ENCODE results near the gene CNPY3. TPM values are rescaled to one million over a fixed set of nuclear protein-coding genes. Genes with fewer than 3 reads are reported as not detected.

Gene CNPY3
- total RNA-seq, 4 donors from 2014 or later: 33.2 to 60.0 (median 45.0) TPM

GRCh38 chr6:42935322-42935721, 6.0 kb downstream of the CNPY3 start:
- H3K4me1 ChIP-seq: peaks cover 3 to 7% of the 10 kb centered on the region in 2 donors
- no peak overlapping the region for H3K27ac ChIP-seq
- WGBS, 2 donors: 87 to 90% methylated on average over 7 of the region's 7 CpGs
- no peak for TF ChIP-seq POLR2A (IDR thresholded peaks at IDR 0.05)
- TF ChIP-seq, protein P1, sequence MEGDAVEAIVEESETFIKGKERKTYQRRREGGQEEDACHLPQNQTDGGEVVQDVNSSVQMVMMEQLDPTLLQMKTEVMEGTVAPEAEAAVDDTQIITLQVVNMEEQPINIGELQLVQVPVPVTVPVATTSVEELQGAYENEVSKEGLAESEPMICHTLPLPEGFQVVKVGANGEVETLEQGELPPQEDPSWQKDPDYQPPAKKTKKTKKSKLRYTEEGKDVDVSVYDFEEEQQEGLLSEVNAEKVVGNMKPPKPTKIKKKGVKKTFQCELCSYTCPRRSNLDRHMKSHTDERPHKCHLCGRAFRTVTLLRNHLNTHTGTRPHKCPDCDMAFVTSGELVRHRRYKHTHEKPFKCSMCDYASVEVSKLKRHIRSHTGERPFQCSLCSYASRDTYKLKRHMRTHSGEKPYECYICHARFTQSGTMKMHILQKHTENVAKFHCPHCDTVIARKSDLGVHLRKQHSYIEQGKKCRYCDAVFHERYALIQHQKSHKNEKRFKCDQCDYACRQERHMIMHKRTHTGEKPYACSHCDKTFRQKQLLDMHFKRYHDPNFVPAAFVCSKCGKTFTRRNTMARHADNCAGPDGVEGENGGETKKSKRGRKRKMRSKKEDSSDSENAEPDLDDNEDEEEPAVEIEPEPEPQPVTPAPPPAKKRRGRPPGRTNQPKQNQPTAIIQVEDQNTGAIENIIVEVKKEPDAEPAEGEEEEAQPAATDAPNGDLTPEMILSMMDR (IDR thresholded peaks at IDR 0.05): no peak
- H3K4me3 ChIP-seq (replicated peaks in 1 of 3): no peak overlapping the region
- DNase-seq: no peak
- no peaks in the 10 kb centered on the region for H3K9me3 ChIP-seq
- no peaks in the 10 kb centered on the region for H3K27me3 ChIP-seq
- peaks cover 24 to 41% of the 10 kb centered on the region in 2 donors for H3K36me3 ChIP-seq
- intact Hi-C loops (cut with DNase I): no loop called here

DNA sequence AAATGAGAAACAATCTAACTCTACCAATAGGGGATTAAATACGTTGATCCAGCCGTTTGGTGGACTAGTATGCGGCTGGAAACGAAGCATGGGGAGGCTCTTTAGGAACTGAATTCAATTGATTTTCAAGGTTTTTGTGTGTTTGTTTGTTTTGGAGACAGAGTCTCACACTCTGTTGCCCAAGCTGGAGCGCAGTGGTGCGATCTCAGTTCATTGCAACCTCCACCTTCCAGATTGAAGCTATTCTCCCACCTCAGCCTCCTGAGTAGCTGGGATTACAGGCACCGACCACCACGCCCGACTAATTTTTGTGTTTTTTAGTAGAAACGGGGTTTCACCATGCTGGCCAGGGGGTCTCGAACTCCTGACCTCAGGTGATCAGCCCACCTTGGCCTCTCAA, 7.1 kb downstream of the CNPY3 start:
- intact Hi-C loops (cut with DNase I): no loop called here
- no peak overlapping the region for H3K4me3 ChIP-seq (replicated peaks in 1 of 3)

DNA sequence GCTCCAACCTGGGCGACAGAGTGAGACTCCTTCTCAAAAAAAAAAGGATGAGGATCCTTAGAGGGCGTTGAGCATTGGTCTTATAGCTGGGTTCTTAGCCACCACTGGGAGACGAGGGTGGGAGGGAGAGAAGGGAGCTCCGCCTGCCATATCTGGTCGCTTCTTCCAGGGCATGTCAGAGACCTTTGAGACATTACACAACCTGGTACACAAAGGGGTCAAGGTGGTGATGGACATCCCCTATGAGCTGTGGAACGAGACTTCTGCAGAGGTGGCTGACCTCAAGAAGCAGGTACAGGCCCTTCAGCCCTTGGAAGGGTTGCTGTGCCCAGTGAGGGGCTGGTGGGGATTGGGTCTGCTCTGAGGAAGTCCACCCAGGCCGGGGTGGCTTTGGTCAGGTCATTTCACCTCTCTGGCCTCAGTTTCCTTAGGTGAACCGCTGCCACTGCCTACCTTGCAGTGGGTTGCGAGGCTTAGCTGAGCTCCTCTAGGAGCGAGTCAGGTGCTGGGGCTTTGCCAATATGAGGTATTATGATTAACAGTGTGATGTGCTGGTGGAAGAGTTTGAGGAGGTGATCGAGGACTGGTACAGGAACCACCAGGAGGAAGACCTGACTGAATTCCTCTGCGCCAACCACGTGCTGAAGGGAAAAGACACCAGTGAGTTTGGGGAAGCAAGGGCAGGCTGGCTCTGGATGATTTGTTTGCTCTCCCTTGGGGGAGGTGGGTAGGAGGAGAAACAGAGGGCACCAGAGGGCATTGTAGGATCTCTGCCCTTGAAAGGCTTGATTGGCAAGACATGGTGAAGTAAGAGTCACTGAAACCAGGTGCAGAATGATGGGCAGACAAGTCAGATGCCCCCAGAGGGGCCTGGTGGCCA, 8.5 kb downstream of the CNPY3 start:
- no peak for DNase-seq
- H3K27me3 ChIP-seq: no peaks in the 10 kb centered on the region
- TF ChIP-seq POLR2A (IDR thresholded peaks at IDR 0.05): no peak
- TF ChIP-seq, protein P1 (IDR thresholded peaks at IDR 0.05): no peak
- H3K36me3 ChIP-seq: peaks cover 24 to 41% of the 10 kb centered on the region in 2 donors
- intact Hi-C loops (cut with DNase I): no loop called here
- H3K4me3 ChIP-seq (replicated peaks in 1 of 3): no peak overlapping the region
- H3K9me3 ChIP-seq: no peaks in the 10 kb centered on the region
- no peak overlapping the region for H3K27ac ChIP-seq
- no peaks in the 10 kb centered on the region for H3K4me1 ChIP-seq
- 93 to 95% methylated on average over 13 of the region's 13 CpGs for WGBS, 2 donors

More for the DNA sequence above, 7.1 kb downstream of the CNPY3 start:
- H3K36me3 ChIP-seq: peaks cover 24 to 41% of the 10 kb centered on the region in 2 donors
- H3K27ac ChIP-seq: no peak overlapping the region
- no peaks in the 10 kb centered on the region for H3K9me3 ChIP-seq
- H3K27me3 ChIP-seq: no peaks in the 10 kb centered on the region
- DNase-seq: no peak
- H3K4me1 ChIP-seq: no peaks in the 10 kb centered on the region
- no peak for TF ChIP-seq POLR2A (IDR thresholded peaks at IDR 0.05)
- TF ChIP-seq, protein P1 (IDR thresholded peaks at IDR 0.05): no peak
- 91% methylated on average over 11 of the region's 11 CpGs for WGBS, 2 donors

DNA sequence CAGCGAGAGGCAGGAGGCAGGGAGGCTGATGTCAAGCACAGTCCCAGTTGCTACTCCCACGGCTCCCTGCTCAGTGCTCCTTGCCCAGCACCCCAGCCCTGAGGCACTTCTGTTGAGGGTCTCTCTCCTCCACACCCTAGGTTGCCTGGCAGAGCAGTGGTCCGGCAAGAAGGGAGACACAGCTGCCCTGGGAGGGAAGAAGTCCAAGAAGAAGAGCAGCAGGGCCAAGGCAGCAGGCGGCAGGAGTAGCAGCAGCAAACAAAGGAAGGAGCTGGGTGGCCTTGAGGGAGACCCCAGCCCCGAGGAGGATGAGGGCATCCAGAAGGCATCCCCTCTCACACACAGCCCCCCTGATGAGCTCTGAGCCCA, 9.1 kb downstream of the CNPY3 start:
- no peak for DNase-seq
- Histone ChIP-seq H3K27me3 (no peaks in the 10 kb centered on the region), H3K36me3 (peaks cover 24 to 41% of the 10 kb centered on the region in 2 donors), H3K4me1 (no peaks in the 10 kb centered on the region), H3K4me3 (replicated peaks in 1 of 3) (no peak overlapping the region), H3K9me3 (no peaks in the 10 kb centered on the region), H3K27ac (no peak overlapping the region)
- no peak for TF ChIP-seq POLR2A (IDR thresholded peaks at IDR 0.05)
- TF ChIP-seq, protein P1 (IDR thresholded peaks at IDR 0.05): no peak
- 81 to 94% methylated on average over 3 to 5 of the region's 5 CpGs for WGBS, 2 donors
- intact Hi-C loops (cut with DNase I): no loop called here

Data from thyroid gland (tissue), 4 donors.